GM12865 (cell line): ENCODE measurements around the gene SLC38A8.

Experiments
- DNase-seq: peaks from one replicate; pipeline ENCODE4 v3.0.0; 2010; ENCODE audit warnings: low read depth
- H3K4me3 ChIP-seq: 2 replicates; pipeline ENCODE4 v1.5.1; 2011; ENCODE audit warnings: mild to moderate bottlenecking, low read depth, low read length, control low read depth
- TF ChIP-seq, protein P1 (sequence below): IDR thresholded peaks from 2 replicates; pipeline ENCODE4 v1.5.1; 2011; ENCODE audit warnings: low read length, control low read depth, low read depth, inconsistent platforms; ENCODE audit not compliant: insufficient read depth; ENCODE audit errors: missing control alignments

SLC38A8 gene

DNA sequence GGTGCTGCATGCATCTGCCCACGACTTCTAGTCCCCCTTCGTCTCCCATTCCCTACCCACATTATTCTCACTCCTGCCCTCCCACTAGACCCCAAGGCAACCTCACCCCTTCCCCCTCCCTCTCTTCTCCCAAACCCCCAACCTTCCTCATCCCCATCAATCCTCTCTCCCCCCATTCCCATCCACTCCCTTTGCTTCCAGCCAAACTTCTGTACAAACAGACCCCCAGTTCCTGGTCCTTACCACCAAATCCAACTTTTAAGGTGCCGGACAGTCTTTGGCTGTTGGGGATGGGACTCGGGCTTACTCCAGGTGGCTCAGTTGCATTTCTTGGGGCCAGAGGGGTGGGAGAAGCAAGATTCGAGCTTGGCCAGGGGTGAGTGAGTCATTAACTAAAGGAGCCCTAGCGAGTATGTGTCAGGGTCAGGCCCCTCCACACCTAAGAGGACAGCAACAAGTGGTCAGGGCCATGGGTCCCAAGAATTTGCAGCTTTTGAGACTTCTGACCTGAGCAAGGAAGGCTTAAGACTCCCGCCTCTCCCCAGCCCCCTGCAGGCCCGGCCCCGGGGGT lies at the start of gene SLC38A8:
TSS of gene SLC38A8 (minus strand) at position 488 of the 571 bp plus-strand sequence. CDS start 638 bp downstream, outside the sequence.
- no peak for DNase-seq
- no peak within 1 kb of the TSS for H3K4me3 ChIP-seq
- TF ChIP-seq, protein P1, sequence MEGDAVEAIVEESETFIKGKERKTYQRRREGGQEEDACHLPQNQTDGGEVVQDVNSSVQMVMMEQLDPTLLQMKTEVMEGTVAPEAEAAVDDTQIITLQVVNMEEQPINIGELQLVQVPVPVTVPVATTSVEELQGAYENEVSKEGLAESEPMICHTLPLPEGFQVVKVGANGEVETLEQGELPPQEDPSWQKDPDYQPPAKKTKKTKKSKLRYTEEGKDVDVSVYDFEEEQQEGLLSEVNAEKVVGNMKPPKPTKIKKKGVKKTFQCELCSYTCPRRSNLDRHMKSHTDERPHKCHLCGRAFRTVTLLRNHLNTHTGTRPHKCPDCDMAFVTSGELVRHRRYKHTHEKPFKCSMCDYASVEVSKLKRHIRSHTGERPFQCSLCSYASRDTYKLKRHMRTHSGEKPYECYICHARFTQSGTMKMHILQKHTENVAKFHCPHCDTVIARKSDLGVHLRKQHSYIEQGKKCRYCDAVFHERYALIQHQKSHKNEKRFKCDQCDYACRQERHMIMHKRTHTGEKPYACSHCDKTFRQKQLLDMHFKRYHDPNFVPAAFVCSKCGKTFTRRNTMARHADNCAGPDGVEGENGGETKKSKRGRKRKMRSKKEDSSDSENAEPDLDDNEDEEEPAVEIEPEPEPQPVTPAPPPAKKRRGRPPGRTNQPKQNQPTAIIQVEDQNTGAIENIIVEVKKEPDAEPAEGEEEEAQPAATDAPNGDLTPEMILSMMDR: no peak

DNA sequence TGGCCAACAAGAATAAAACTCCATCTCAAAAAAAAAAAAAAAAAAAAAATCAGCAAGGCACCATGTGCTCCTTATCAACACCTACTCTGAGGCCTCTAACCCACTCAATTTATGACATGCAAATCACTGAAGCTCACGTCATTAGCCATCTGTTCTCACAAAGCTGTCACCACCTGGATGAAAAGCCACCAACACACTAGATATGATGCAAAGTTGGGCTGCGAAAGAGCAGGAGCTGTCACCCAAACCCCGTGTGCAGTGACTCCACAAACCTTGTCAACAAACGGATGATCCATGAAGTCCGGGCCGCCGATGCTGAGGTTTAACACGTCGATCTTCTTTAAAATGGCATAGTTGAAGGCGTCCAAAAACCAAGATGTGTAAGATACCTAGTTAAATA lies 48.9 kb upstream of the SLC38A8 start:
- no peak for DNase-seq
- H3K4me3 ChIP-seq: no peak overlapping the region
- TF ChIP-seq, protein P1: no peak

DNA sequence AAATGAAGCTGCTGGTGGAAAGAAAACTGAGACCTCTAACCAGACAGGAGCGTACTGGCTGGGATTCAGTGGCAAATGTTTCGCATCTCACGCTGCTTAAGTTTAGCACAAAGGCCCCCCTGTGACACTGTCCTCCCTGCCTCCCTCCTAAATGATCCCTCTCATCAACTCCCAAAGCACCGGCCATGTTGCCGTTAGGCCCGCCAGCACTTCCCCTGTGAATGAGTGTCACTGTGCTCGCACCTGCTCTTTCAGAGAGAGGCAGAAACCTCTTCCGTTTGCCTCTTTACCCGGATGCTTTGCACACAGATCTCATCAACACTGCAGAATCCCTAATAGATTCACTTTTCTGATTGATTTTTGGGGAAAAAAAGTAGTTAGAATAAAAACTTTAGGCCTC lies 47.6 kb upstream of the SLC38A8 start:
- H3K4me3 ChIP-seq: no peak overlapping the region
- TF ChIP-seq, protein P1: no peak
- no peak for DNase-seq

DNA sequence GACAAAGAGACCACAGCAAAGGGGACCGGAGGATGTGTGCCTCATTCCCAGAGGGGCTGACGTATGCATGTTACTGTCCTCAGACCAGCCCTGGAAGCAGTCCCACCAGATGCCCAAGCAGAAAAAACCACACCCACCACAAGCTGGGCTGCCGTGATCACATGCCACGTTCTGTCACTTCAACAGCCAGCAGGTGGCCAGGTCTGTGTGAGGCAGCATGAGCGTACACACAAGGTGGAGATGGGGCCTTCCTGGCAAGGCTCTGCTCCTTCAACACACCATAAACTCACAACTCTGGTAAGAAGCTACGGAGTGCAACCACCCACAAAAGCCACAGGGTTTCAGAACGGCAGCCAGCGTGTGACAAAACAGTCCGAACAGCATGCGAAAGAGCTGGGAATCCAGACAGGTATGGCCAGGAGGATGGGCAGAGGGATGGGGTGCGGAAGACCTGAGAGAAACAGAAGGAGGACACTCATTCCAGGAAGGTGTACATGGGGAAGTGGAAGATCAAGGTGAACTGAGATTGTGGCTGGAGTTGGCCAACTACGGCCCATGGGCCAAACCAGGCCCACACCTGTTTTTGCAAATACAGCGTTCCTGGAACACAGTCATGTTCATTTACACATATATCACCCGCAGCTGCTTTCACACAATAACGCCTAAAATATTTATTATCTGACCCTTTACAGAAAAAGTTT lies 46.2 kb upstream of the SLC38A8 start:
- TF ChIP-seq, protein P1: peak; percentile 56
- no peak overlapping the region for H3K4me3 ChIP-seq
- peak; percentile 93 for DNase-seq

DNA sequence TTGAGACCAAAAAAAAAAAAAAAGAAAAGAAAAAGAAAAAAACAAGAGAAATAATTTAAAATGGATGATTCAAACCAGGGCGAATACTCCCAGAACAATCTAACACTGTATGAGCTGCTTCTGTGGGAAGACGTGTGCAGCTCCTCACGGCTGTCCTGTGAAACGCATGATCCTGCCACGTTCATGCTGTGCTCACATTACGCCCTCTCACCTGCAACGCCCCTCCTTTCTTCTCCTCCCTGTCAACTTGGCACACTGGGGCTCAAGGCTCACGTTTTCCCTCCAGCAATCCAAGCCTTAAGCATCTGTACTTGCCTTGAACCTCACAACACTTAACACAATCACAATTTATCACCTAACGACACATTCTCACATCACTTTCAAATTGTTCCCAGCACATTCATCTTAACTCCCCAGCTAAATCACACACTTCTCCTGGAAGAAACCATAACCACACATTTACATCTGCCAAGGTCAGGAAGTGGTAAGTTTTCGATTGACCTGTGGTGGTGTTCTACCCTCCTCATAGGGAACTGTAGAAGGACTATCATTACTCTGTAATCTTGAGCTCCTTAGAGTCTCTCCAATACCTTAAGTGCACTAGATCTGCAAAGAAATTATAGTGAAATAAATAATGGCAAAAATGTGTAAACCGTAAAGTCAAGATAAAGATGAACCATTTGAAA lies 45.0 kb upstream of the SLC38A8 start:
- TF ChIP-seq, protein P1: no peak
- DNase-seq: peak; percentile 40
- no peak overlapping the region for H3K4me3 ChIP-seq

DNA sequence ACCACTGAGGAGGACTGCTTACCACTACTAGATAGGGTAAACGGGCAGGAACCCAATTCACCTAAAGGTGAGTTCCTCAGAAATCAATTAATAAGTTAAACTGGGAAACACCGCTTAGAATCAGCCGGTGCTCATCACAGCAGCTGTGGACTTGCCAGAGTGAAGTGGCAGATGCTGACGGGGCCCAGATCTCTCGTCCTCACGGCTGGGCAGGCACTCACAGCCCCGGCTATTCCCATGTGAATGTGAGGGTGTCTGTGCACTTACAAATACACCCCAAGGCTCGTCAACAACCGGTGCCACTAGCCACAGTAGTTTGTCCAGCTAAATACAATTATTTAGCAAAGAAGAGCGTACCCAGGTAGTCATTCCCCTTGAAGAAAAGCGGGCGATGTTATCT lies 44.4 kb upstream of the SLC38A8 start:
- no peak for DNase-seq
- no peak overlapping the region for H3K4me3 ChIP-seq
- TF ChIP-seq, protein P1: no peak
